ENCODE data around the gene KMT2A.

- no peak for TF ChIP-seq POLR2A (IDR thresholded peaks at IDR 0.05)
- TF ChIP-seq, protein P1, sequence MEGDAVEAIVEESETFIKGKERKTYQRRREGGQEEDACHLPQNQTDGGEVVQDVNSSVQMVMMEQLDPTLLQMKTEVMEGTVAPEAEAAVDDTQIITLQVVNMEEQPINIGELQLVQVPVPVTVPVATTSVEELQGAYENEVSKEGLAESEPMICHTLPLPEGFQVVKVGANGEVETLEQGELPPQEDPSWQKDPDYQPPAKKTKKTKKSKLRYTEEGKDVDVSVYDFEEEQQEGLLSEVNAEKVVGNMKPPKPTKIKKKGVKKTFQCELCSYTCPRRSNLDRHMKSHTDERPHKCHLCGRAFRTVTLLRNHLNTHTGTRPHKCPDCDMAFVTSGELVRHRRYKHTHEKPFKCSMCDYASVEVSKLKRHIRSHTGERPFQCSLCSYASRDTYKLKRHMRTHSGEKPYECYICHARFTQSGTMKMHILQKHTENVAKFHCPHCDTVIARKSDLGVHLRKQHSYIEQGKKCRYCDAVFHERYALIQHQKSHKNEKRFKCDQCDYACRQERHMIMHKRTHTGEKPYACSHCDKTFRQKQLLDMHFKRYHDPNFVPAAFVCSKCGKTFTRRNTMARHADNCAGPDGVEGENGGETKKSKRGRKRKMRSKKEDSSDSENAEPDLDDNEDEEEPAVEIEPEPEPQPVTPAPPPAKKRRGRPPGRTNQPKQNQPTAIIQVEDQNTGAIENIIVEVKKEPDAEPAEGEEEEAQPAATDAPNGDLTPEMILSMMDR (IDR thresholded peaks at IDR 0.05) = no peak
These were observed 49.0 kb downstream of the KMT2A start for GRCh38 chr11:118485273-118485672.
